Memory B cell (primary cell): ENCODE data around the gene CDX2.

Source experiments
- ATAC-seq: fragments of 150-1000 bp; cut with Tn5 transposase; 2 replicates; pipeline ENCODE4 v1.10.0; 2021; ENCODE audit warnings: low read depth, mild to moderate bottlenecking, moderate library complexity
- DNase-seq, 2 donors: peaks; one replicate each; pipeline ENCODE4 v3.0.0; 2022; ENCODE audit warnings: low spot score in 2 of 2
- H3K27ac Mint-ChIP-seq: one replicate; pipeline ENCODE4 v1.8.0; 2022; ENCODE audit warnings: mild to moderate bottlenecking, moderate library complexity, mixed read lengths
- H3K27me3 Mint-ChIP-seq: one replicate; pipeline ENCODE4 v1.8.0; 2022; ENCODE audit warnings: mixed read lengths
- H3K36me3 Mint-ChIP-seq: one replicate; pipeline ENCODE4 v1.8.0; 2022; ENCODE audit warnings: mild to moderate bottlenecking, mixed read lengths
- H3K4me1 Mint-ChIP-seq: one replicate; pipeline ENCODE4 v1.8.0; 2022; ENCODE audit warnings: mixed read lengths
- H3K4me3 Mint-ChIP-seq: one replicate; pipeline ENCODE4 v1.8.0; 2022; ENCODE audit warnings: mild to moderate bottlenecking, moderate library complexity, mixed read lengths
- H3K9me3 Mint-ChIP-seq: one replicate; pipeline ENCODE4 v1.8.0; 2022; ENCODE audit warnings: mixed read lengths

Gene CDX2

DNA sequence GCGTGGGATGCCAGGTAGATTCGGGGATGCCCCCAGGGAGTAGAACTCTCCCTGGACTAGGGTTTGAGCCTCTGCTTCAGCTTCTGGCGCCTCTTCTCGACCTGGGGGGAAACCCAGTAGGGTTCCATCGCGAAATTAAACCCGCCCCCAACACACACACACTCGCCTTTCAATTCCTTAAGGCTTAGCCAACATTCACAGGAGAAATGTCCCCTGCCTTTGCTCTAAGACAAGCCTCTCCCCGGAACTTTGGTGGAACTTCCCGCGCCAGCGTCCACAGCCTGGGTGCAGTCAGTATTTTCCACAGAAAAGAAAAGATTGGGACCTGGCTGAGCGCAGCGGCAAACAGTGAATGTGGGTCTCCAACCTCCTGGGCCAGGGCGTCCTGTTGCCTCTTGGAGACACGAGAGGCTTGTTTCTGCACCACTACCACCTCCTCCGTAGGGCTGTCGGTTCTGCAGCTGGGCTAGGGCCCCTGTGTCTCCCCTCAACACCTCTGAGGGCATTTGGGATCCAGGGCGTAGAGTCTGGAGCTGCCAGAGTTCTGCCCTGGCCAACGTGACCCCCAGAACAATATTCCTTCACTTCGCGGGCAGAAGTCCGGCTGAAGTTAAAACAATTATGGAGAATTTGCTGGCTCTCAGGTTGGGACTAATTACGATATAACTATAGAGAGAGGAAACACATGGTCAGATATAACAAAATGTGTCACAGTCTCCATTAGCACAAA, 46.1 kb downstream of the CDX2 start:
- peaks cover 21% of the 10 kb centered on the region for H3K4me1 Mint-ChIP-seq

DNA sequence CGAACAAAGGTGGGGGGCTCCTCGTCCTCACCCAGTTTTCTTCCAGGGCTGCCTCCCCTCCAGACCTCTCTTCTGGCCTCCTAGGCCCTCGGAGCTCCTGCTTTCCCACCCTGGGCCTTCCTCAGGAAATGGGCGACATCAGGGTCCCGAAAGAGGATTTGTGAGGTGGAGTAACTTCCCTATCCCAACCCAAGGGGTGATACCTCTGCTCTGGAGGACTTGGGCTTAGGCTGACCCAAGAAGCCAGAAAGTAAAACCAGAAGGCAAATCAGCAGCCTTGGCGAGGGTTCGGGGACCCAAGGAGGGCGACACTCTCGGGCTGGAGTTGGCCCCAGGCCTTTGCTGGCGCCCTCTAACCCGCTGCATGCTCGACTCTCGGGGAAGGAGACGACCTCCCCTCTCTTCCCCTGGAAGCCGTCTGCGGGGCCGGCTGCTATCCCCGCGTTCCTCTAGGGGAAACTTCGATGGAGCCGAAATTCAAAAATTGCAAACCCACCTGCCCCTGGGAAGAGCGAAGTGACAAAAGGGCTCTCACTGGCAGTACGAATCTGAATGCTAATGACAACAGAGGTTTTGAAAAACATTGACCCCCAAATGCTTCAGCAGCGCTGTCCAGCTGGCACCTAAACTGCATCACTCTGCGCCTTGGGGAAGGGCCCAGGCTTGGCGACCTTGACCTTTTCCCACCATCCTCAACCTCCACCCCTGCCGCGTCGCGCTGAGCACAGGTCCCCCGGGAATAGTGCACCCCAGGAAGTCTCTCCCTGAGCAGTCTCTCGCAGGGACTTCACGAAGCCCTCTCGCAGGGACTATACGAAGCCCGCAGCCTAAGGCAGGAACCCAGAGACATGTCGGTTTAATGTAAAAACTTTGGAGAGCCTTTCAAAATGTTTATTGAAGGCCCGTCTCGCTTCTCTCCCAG, 46.9 kb downstream of the CDX2 start:
- Mint-ChIP-seq H3K4me1 (peaks cover 20% of the 10 kb centered on the region), H3K9me3 (peaks cover 2% of the 10 kb centered on the region), H3K4me3 (no peak overlapping the region), H3K27ac (no peak overlapping the region), H3K27me3 (peaks cover 32% of the 10 kb centered on the region), H3K36me3 (peaks cover 6% of the 10 kb centered on the region)
- ATAC-seq = no peak
- peak in 1 of 2 donors; percentile 17 for DNase-seq

More for the DNA sequence above, 46.1 kb downstream of the CDX2 start:
- Mint-ChIP-seq H3K27me3 (peaks cover 34% of the 10 kb centered on the region), H3K27ac (peak overlapping the region; percentile 65), H3K36me3 (peaks cover 6% of the 10 kb centered on the region), H3K9me3 (peaks cover 3% of the 10 kb centered on the region), H3K4me3 (no peak overlapping the region)
- ATAC-seq (no peak), DNase-seq (no peak)

DNA sequence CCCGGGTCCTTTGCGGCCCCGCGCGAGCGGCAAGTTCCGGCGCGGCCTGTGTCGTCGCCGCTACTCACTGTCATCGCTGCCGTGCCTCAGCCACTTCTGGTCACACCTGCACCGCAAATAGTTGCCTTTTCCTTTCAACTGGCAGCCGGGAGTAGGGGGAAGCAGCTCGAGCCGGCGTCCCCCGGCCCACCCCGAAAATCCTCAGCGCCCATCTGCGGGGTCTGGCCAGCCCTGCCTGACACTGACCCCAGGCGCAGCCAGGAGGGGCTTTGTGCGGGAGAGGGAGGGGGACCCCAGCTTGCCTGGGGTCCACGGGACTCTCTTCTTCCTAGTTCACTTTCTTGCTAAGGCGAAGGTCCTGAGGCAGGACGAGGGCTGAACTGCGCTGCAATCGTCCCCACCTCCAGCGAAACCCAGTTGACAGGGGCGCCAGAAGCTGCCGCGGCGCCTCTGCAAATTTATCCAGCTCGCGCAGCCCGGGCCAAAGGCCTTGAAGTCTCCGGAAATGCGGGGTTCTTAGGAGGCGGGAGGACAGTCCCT, 47.6 kb downstream of the CDX2 start:
- Mint-ChIP-seq H3K27ac (no peak overlapping the region), H3K27me3 (peaks cover 33% of the 10 kb centered on the region), H3K36me3 (peaks cover 6% of the 10 kb centered on the region), H3K9me3 (peaks cover 2% of the 10 kb centered on the region), H3K4me3 (no peak overlapping the region), H3K4me1 (peaks cover 22% of the 10 kb centered on the region)
- ATAC-seq = no peak
- no peak for DNase-seq

DNA sequence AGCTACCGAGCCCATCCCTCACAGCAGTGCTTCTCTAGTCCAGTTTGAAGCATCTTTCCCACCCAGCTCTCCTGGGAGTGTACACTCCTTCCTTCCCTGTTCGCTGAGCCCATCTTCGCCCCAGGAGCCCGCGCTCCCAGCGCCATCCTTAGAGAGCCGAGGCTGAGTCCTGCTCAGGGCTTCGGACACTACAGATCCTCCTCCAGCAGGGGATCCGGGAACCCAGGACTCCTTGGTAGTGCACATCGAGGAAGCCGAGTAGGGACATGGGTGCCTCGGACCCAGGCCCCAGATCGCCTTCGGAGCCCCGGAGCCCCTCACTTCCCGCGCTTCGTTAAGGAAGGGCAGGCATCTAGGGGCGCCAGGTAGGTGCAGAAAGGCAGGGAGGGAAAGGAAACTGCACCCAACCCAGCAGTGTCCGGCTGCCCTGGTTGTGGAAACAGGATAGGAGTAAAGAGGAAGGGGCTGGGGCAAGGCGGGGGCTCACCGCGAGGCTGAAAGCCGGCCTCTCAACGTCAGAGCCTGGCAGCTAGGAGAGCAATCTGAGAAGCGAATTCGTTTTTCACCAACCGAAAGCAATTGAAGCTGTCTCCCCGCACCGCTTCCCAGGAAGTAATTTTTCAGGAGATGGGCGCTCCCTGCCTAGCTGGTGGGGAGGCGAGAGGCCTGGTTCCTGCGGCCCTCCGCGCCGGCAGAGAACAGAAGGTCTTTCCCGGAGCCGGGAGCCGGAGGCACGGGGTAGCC, 48.3 kb downstream of the CDX2 start:
- H3K9me3 Mint-ChIP-seq = peaks cover 2% of the 10 kb centered on the region
- peak in 1 of 2 donors; percentile 38 for DNase-seq
- peak overlapping the region; percentile 73 for H3K4me3 Mint-ChIP-seq
- peaks cover 6% of the 10 kb centered on the region for H3K36me3 Mint-ChIP-seq
- H3K27ac Mint-ChIP-seq = peak overlapping the region; percentile 41
- peaks cover 22% of the 10 kb centered on the region for H3K4me1 Mint-ChIP-seq
- no peak for ATAC-seq
- H3K27me3 Mint-ChIP-seq = peaks cover 33% of the 10 kb centered on the region

DNA sequence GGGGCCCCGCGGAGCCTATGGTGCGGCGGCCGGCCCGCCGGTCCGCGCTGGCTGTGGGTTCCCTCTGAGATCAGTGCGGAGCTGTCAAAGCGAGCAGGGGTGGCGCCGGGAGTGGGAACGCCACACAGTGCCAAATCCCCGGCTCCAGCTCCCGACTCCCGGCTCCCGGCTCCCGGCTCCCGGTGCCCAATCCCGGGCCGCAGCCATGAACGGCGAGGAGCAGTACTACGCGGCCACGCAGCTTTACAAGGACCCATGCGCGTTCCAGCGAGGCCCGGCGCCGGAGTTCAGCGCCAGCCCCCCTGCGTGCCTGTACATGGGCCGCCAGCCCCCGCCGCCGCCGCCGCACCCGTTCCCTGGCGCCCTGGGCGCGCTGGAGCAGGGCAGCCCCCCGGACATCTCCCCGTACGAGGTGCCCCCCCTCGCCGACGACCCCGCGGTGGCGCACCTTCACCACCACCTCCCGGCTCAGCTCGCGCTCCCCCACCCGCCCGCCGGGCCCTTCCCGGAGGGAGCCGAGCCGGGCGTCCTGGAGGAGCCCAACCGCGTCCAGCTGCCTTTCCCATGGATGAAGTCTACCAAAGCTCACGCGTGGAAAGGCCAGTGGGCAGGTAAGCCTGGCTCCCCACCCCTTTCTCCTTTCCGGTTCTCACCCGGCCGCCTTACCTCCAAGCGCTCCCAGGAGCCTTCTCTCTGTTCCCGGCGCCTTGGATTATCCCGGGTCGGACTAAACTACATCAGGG, 49.0 kb downstream of the CDX2 start, which contains the start of gene PDX1:
Gene PDX1 (plus strand): TSS at position 67 of the 743 bp plus-strand sequence. CDS start 139 bp downstream, at position 206.
- Mint-ChIP-seq H3K27ac (peak within 1 kb of the TSS; percentile 41), H3K4me1 (peaks cover 18% of the 10 kb centered on the region), H3K27me3 (peaks cover 33% of the 10 kb centered on the region), H3K9me3 (no peaks in the 10 kb centered on the region), H3K36me3 (peaks cover 3% of the 10 kb centered on the region), H3K4me3 (peak within 1 kb of the TSS; percentile 73)
- peak in 1 of 2 donors; percentile 30 for DNase-seq
- peak; percentile 38 for ATAC-seq

DNA sequence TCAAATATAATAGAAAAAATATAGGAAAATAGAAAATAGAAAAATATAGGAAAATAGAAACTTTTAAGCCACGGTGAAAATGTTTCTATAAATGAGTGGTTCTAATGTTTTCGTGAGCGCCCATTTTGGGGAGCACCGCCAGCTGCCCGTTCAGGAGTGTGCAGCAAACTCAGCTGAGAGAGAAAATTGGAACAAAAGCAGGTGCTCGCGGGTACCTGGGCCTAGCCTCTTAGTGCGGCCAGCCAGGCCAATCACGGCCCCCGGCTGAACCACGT, 49.5 kb downstream of the CDX2 start:
- DNase-seq (peak in 1 of 2 donors; percentile 19), ATAC-seq (no peak)
- no peaks in the 10 kb centered on the region for H3K9me3 Mint-ChIP-seq
- peaks cover 18% of the 10 kb centered on the region for H3K4me1 Mint-ChIP-seq
- peaks cover 31% of the 10 kb centered on the region for H3K27me3 Mint-ChIP-seq
- peaks cover 3% of the 10 kb centered on the region for H3K36me3 Mint-ChIP-seq
- no peak overlapping the region for H3K27ac Mint-ChIP-seq
- peak overlapping the region; percentile 53 for H3K4me3 Mint-ChIP-seq

DNA sequence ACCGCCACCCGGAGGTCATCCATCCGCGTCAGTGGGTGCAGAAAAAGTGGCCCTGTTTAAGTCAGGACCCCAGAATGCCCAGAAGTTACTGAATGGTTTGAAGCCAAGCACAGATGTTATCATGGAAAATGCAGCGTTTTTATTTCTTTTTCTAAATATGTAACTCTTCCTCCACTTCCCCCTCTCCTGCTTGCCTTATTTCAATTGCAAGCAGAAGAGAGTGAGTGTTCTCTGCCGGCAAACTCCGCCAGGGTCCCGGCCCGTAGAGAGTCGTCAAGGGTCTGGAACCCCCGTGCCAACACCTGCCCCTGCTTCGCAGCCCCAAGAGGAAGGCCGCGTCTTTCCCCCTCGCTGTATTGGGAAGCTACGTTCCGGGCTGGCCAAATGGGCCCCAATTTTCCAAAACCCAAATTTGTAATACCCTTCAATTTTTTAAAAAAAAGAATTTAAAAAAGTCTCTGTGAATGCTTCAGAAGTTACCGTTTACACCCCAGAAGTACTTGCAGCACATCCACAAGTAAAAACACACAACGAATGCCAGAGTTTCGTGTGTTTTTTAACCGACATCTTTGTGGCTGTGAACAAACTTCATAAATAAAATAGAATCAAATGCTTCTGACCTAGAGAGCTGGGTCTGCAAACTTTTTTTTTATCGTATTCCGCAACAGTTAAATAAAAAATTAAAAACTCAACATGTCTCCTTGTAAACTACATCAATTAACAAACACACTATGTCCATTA, 50.0 kb downstream of the CDX2 start:
- peaks cover 2% of the 10 kb centered on the region for H3K36me3 Mint-ChIP-seq
- H3K4me3 Mint-ChIP-seq = no peak overlapping the region
- H3K9me3 Mint-ChIP-seq = no peaks in the 10 kb centered on the region
- ATAC-seq (no peak), DNase-seq (no peak)
- peaks cover 31% of the 10 kb centered on the region for H3K27me3 Mint-ChIP-seq
- H3K4me1 Mint-ChIP-seq = peaks cover 16% of the 10 kb centered on the region
- H3K27ac Mint-ChIP-seq = no peak overlapping the region

DNA sequence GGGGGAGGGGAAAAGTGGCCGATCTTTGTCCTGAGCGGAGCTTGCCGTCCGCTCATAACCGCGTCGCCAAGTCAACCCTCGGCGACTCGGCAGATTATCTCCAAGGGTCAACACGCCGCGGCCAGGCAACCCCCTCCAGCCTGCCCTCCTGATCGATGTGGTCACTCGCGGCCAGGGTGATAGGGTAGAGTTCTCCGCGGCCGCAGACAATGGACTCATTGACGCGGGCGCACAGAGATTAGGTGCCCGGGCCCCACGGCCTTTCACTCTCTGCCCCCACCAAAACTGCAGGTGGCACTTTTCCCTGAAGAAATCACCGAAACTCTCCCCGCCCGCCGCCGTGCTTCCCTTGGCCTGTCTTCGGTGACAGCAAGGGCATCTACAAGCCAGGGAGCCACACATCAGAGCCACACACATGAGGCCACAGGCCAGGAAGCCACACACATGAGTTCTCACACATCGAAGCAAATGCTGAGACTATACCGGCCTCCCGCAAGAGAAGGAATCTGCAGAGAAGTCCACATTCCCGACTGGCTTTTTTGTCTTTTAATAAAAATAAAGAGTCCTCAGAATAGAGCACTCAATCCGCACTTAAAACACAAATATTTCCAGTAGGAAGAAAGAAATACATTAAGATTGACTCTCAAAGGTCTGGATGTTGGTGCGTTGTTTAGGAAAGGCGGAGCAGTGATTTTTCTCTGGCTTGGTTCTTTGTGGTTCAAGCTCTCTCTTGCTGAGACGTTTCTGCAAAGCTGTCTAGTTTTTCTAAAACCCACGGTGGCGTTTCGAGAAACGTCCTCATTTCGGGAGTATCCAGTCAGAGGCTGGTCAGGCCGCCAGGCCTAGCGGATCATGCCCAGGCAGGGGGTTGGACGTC, 50.8 kb downstream of the CDX2 start:
- Mint-ChIP-seq H3K9me3 (no peaks in the 10 kb centered on the region), H3K4me3 (no peak overlapping the region), H3K27ac (no peak overlapping the region), H3K27me3 (peaks cover 28% of the 10 kb centered on the region), H3K4me1 (peaks cover 10% of the 10 kb centered on the region), H3K36me3 (peaks cover 2% of the 10 kb centered on the region)
- no peak for DNase-seq
- ATAC-seq = no peak

DNA sequence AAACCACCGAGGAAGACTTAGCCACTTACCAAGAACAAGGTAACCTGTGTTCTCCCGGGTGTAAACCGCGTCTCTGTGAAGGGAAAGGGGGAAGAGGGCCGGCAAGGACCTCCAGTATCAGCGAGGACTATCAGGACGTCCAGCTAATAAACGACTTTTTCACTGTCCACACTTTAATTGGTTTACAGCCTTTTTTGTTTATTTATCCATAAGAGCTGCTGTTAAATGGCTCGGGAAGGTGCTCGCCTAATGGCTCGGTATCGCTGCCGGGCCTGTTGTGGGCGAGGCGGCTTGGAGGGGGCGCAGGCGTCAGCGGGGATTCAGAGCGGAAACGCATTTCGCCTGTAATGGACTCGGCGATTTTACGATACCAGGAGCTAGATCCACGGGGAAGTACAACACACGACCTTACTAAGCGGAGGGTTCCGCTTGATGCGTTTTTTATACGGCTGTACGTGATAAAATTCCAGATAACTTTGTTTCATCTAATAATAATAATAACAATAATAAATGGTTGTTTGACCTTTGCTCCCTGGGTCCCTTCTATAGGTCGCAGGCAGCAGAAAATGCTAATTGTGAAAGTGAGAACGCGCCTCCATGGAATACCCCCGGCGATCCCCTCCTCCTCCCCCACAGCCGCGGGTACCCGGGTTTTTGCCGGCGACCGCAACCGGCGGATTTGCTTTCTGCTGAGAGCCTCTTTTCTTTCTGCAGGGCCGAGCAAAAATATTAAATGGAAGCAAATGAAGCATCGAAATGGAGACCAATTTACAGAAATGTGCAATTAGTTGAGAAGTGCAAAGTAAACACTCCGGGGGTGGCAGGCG, 51.8 kb downstream of the CDX2 start:
- Mint-ChIP-seq H3K27me3 (peaks cover 22% of the 10 kb centered on the region), H3K27ac (peak overlapping the region; percentile 77), H3K4me1 (peaks cover 10% of the 10 kb centered on the region), H3K9me3 (no peaks in the 10 kb centered on the region), H3K4me3 (peak overlapping the region; percentile 59), H3K36me3 (peaks cover 2% of the 10 kb centered on the region)
- ATAC-seq (no peak), DNase-seq (no peak)

DNA sequence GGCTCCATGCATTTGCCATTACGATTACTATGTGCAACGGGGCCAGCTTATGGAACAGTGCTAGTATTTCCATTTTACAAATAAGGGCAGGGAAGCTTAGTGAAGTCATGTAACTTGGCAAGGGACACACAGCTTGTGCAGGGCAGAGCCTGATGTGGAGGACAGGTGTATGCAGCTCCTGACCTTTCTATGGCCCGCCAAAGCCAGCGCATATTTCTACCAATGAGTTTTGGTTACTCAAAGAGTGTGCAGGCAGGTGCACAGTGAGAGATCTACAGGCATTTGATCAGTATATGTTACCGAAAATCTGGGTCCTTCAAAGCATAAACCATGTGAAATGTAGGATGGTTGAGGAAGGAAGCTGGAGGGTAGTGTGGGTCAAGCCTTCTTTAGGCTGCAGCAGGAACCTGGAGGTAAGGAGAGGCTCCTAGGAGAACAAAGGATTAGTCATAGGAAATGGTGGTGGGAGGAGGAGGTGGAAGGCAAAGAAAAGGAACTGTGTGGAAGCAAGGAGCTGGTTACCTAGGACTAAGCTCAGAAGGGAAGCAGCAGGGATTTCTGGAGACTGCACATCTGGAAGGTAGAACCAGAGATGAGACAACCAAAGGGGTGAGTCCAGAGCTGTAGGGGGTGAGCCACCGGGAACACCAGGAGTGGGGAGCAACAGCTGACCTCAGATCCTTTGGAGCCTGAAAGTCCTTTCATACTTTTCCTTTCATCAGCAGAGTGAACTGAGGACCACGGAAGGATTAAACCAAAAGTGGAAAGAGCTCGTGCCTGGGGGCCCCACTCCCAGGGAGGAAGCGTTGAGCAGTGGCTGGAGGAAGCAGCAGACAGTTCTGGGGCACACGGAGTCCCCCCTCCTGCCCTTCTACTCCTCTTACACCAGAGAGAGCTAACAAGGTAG, 53.6 kb downstream of the CDX2 start:
- DNase-seq = no peak
- H3K27ac Mint-ChIP-seq = no peak overlapping the region
- no peaks in the 10 kb centered on the region for H3K9me3 Mint-ChIP-seq
- ATAC-seq = no peak
- peaks cover under 1% of the 10 kb centered on the region for H3K36me3 Mint-ChIP-seq
- H3K4me3 Mint-ChIP-seq = no peak overlapping the region
- H3K4me1 Mint-ChIP-seq = peaks cover 6% of the 10 kb centered on the region
- H3K27me3 Mint-ChIP-seq = peaks cover 23% of the 10 kb centered on the region

DNA sequence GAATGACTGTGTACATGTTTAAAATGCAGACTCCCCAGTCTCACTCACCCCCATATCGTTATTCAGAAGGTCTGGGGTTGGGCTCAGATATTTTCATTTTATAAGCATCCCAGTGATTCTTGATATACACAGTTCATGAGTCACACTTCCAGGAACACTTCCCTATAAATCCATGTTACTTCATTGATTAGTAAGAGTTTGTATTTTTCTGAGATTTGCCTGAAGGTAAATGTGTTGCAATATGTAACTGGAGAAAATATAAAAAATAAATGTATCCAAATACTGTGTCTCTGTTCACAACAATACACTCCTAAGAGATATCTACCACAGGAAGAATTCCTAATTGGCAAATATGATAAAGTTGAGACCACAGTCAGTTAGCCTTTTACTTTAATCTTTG, 56.0 kb downstream of the CDX2 start:
- Mint-ChIP-seq H3K4me1 (peaks cover 3% of the 10 kb centered on the region), H3K36me3 (no peaks in the 10 kb centered on the region), H3K9me3 (no peaks in the 10 kb centered on the region), H3K27ac (no peak overlapping the region), H3K4me3 (no peak overlapping the region), H3K27me3 (peaks cover 24% of the 10 kb centered on the region)
- DNase-seq = no peak
- no peak for ATAC-seq
